Activated CD4-positive, alpha-beta T cell treated with anti-CD3 and anti-CD28 coated beads, Interleukin-2, amount 10 ng/mL, durations not matched to agents 7 days and 5 days (primary cell): ENCODE measurements around the gene GAL3ST3. TPM values are rescaled to one million over a fixed set of nuclear protein-coding genes. Genes with fewer than 3 reads are reported as not detected.
A peak's percentile ranks its signal among the peaks of the same experiment; 100 is the strongest.
"Not testable (repeated sequence)": the region's sequence is repeated elsewhere in the genome, so short reads cannot be mapped to it uniquely, and the experiment has no call there.

Source experiments
- CTCF ChIA-PET: fragments of 350-600 bp; sonication (Branson Sonifier 250); formaldehyde crosslinking; loops from one replicate; lab custom pipeline; 2021; ENCODE audit warnings: antibody characterized with exemption; lab: Charles Lee
- POLR2A ChIA-PET: fragments of 350-600 bp; sonication (Branson Sonifier 250); formaldehyde crosslinking; loops from one replicate; lab custom pipeline; 2021; ENCODE audit warnings: antibody characterized with exemption; lab: Charles Lee
- DNase-seq: peaks from one replicate; pipeline ENCODE4 v3.0.0-alpha.2; 2020
- H3K27ac Mint-ChIP-seq: one replicate; pipeline ENCODE4 v1.8.0; 2021; ENCODE audit warnings: mild to moderate bottlenecking, moderate library complexity, mixed read lengths
- H3K27me3 Mint-ChIP-seq: one replicate; pipeline ENCODE4 v1.8.0; 2021; ENCODE audit warnings: mixed read lengths
- H3K36me3 Mint-ChIP-seq: one replicate; pipeline ENCODE4 v1.8.0; 2021; ENCODE audit warnings: low read depth, mixed read lengths
- H3K4me1 Mint-ChIP-seq: one replicate; pipeline ENCODE4 v1.8.0; 2021; ENCODE audit warnings: mixed read lengths
- H3K4me3 Mint-ChIP-seq: one replicate; pipeline ENCODE4 v1.8.0; 2021; ENCODE audit warnings: mild to moderate bottlenecking, moderate library complexity, mixed read lengths
- H3K9me3 Mint-ChIP-seq: one replicate; pipeline ENCODE4 v1.8.0; 2021; ENCODE audit warnings: mixed read lengths
- total RNA-seq, 2 experiments: library from RNA; stranded (reverse); gene quantifications; one replicate each; pipeline ENCODE4 v1.2.3, GENCODE V29; 2021

The GAL3ST3 gene, protein sequence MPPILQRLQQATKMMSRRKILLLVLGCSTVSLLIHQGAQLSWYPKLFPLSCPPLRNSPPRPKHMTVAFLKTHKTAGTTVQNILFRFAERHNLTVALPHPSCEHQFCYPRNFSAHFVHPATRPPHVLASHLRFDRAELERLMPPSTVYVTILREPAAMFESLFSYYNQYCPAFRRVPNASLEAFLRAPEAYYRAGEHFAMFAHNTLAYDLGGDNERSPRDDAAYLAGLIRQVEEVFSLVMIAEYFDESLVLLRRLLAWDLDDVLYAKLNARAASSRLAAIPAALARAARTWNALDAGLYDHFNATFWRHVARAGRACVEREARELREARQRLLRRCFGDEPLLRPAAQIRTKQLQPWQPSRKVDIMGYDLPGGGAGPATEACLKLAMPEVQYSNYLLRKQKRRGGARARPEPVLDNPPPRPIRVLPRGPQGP
- not detected for total RNA-seq

DNA sequence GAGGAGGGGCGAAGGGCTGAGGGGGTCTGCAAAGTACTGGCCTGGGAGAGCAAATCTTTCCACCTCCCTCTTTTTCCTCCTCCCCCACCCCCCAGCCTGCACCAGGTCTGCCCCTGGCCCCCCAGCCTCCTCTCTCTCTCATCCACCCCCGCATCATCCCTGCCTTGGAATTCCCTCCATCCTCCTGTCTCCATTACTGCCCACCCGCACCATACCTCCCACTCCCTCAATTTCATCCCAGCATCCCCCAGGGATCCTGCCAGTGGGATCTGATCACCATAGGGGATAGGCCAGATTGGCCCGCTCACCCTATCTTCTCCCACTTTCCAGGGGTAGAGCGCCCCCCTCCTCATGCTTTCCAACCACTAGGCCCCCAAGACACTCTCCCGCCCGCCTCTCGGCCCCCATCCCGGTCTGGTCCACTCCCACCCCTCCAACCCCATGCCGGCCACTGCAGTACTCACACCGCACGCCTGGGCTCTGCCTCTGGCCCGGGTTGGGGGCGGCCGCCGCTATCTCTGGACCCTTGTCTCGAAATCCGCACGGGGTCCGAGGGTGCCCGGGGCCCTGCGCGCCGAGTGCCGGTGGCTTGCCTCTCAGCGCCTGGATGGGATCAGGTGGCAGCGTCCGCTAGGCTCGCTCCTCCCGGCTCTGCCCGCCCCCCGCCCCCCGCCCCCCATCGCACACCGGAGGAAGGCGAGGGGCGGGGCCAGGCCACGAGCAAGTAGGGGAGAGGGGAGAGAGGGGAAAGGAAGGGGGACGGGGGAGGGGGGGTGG lies at the start of gene GAL3ST3:
Gene GAL3ST3, minus strand, starts transcription at position 615 of the 777 bp plus-strand sequence. CDS start 3,746 bp downstream, outside the sequence.
- H3K27me3 Mint-ChIP-seq: peaks cover 2% of the 10 kb centered on the region
- peaks cover 44% of the 10 kb centered on the region for H3K4me1 Mint-ChIP-seq
- H3K9me3 Mint-ChIP-seq: no peaks in the 10 kb centered on the region
- peak within 1 kb of the TSS; percentile 25 for H3K27ac Mint-ChIP-seq
- no peak for DNase-seq
- CTCF ChIA-PET: interaction anchor here (0.9 to 1.2 kb wide), 3 partner anchors 11 to 138 kb away, joined by 3 read pairs; no protein-coding TSS in a partner anchor
- H3K4me3 Mint-ChIP-seq: no peak within 1 kb of the TSS
- peaks cover 14% of the 10 kb centered on the region for H3K36me3 Mint-ChIP-seq
- POLR2A ChIA-PET: no interaction called here

DNA sequence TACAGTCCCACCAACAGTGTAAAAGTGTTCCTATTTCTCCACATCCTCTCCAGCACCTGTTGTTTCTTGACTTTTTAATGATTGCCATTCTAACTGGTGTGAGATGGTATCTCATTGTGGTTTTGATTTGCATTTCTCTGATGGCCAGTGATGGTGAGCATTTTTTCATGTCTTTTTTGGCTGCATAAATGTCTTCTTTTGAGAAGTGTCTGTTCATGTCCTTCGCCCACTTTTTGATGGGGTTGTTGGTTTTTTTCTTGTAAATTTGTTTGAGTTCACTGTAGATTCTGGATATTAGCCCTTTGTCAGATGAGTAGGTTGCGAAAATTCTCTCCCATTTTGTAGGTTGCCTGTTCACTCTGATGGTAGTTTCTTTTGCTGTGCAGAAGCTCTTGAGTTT lies 43.2 kb upstream of the GAL3ST3 start:
- Mint-ChIP-seq H3K4me1 (peaks cover 12% of the 10 kb centered on the region), H3K36me3 (peaks cover 27% of the 10 kb centered on the region)
- DNase-seq, H3K9me3 Mint-ChIP-seq, H3K27ac Mint-ChIP-seq, H3K27me3 Mint-ChIP-seq, POLR2A ChIA-PET, H3K4me3 Mint-ChIP-seq, CTCF ChIA-PET: not testable (repeated sequence)

DNA sequence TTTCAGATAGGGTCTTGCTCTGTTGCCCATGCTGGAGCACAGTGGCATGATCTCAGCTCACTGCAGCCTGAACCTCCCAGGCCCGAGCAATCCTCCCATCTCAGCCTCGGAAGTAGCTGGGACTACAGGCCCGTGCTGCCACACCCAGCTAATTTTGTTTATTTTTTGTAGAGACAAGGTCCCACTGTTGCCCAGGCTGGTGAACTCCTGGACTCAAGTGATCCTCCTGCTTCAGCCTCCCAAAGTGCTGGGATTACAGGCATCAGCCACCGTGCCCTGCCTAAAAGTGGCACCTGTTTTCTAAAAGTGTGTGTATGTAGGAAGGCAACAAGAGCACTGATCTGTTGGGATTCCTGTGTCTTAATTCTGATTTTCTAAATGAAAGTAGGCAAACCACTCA lies 41.3 kb upstream of the GAL3ST3 start:
- peaks cover 15% of the 10 kb centered on the region for H3K4me1 Mint-ChIP-seq

DNA sequence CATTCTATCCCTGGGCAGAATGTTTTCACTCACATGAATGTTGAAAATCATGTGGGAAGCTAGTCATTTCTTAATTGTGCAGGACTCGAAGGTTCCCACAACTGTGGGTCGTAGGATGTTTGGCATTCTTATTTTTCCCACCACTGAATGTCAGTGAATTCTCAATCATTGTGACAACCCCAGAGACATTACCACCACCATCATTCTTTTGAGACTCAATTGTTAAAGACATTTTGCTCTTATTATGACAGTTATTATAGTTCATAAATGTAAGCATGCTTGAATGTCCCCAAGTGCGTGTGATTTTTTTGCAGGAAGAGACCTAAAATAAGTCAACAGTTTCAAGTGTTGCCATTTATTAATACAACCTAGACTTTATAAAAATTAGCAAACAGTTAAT lies 40.1 kb upstream of the GAL3ST3 start:
- no peak overlapping the region for H3K4me3 Mint-ChIP-seq
- POLR2A ChIA-PET: no interaction called here
- H3K4me1 Mint-ChIP-seq: peaks cover 23% of the 10 kb centered on the region
- no peak overlapping the region for H3K27ac Mint-ChIP-seq
- H3K27me3 Mint-ChIP-seq: no peaks in the 10 kb centered on the region
- no peak for DNase-seq
- CTCF ChIA-PET: interaction anchor here (1.1 to 1.7 kb wide), 3 partner anchors 13 to 38 kb away, joined by 4 to 6 read pairs (median 4); no protein-coding TSS in a partner anchor
- H3K36me3 Mint-ChIP-seq: peaks cover 28% of the 10 kb centered on the region
- H3K9me3 Mint-ChIP-seq: no peaks in the 10 kb centered on the region

More for the DNA sequence above, 41.3 kb upstream of the GAL3ST3 start:
- Mint-ChIP-seq H3K27me3 (no peaks in the 10 kb centered on the region), H3K9me3 (no peaks in the 10 kb centered on the region), H3K27ac (no peak overlapping the region), H3K4me3 (no peak overlapping the region), H3K36me3 (peaks cover 27% of the 10 kb centered on the region)
- ChIA-PET POLR2A (no interaction called here), CTCF (interaction anchor here (0.7 kb wide), 1 partner anchor 17 kb away, joined by 3 read pairs; no protein-coding TSS in a partner anchor)
- no peak for DNase-seq

DNA sequence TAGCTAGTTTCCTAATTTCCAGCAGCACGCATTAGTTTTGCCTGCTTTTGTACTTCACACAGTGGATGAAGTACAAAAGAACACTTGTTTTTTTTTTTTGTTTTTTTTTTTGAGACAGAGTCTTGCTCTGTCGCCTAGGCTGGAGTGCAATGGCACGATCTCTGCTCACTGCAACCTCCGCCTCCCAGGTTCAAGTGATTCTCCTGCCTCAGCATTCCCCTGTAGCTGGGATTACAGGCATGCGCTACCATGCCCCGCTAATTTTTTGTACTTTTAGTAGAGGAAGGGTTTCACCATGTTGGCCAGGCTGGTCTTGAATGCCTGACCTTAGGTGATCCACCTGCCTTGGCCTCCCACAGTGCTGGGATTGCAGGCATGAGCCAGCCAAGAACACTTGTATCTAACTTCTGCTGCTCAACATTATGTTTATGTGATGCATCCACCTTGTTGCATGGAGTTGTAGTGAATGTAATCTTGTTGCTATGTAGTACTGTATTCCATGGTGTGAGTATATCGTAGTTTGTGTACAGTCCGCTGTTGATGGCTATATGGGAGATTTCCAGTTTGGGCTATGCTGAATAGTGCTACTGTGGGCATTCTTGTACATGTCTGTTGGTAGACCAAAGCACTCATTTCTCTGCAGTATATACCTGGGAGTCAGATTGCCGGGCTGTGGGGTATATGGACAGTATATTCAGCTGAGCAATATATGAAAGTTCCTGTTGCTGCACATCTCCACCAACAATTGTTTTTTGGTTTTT lies 38.4 kb upstream of the GAL3ST3 start:
- Mint-ChIP-seq H3K27ac (no peak overlapping the region), H3K36me3 (peaks cover 33% of the 10 kb centered on the region), H3K4me3 (no peak overlapping the region), H3K9me3 (no peaks in the 10 kb centered on the region), H3K27me3 (no peaks in the 10 kb centered on the region), H3K4me1 (peaks cover 39% of the 10 kb centered on the region)
- ChIA-PET POLR2A (no interaction called here), CTCF (interaction anchor here (0.5 to 1.0 kb wide), 2 partner anchors 12 to 1042 kb away, joined by 3 to 4 read pairs; no protein-coding TSS in a partner anchor)
- no peak for DNase-seq

DNA sequence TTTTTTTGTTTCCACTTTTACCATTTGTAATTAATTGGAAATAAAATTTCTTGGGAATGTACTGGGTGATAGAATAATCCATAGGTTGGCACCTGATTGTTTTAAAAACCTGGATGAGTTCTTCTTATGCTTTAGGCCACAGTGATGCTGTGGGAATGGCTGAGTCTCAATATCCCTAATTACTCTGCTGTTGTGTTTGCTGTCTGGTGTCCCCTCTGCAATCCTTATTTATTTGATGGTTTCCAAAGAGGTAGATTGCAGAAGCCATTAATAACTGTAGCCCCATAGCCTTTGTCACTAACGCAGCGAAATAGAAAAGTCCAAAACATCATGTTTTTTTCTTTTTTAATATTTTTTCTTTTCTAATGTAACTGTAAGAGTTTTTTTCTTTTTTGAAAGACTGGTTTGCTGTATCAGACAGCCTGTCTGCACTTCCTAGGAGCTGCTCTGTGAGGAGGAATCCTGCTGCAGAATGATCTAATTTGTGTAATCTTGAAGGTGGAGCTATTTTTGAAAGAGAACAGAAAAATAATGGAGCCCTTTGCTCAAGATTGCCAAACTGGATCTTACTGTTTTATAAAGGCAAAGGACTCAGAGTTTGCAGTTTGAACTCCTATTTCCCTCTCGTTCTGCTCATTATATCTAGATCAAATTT lies 36.0 kb upstream of the GAL3ST3 start:
- Mint-ChIP-seq H3K4me1 (peaks cover 62% of the 10 kb centered on the region), H3K27ac (no peak overlapping the region), H3K27me3 (no peaks in the 10 kb centered on the region), H3K36me3 (peaks cover 33% of the 10 kb centered on the region), H3K9me3 (no peaks in the 10 kb centered on the region), H3K4me3 (no peak overlapping the region)
- CTCF ChIA-PET: no interaction called here
- POLR2A ChIA-PET: interaction anchor here (0.7 kb wide), 1 partner anchor 23 kb away, joined by 3 read pairs; no protein-coding TSS in a partner anchor
- DNase-seq: no peak

DNA sequence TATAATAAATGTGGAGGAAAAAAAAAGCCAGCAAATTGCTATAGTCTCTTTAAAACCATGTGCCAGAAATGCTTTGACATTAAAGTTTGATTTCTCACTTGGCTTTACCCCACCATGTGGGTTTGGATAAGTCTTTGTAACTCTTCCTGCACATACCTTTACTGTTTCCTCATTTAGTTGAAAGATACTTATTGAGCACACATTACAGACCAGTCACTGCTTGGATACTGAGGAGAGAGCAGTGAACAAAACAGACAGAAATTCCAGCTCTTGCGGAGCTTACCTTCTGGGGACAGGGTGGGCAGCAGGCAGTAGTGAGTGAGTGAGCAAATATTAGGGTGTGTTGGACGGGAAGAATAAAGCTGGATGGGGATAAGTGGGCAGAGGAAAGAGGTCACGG lies 34.8 kb upstream of the GAL3ST3 start:
- POLR2A ChIA-PET: no interaction called here

DNA sequence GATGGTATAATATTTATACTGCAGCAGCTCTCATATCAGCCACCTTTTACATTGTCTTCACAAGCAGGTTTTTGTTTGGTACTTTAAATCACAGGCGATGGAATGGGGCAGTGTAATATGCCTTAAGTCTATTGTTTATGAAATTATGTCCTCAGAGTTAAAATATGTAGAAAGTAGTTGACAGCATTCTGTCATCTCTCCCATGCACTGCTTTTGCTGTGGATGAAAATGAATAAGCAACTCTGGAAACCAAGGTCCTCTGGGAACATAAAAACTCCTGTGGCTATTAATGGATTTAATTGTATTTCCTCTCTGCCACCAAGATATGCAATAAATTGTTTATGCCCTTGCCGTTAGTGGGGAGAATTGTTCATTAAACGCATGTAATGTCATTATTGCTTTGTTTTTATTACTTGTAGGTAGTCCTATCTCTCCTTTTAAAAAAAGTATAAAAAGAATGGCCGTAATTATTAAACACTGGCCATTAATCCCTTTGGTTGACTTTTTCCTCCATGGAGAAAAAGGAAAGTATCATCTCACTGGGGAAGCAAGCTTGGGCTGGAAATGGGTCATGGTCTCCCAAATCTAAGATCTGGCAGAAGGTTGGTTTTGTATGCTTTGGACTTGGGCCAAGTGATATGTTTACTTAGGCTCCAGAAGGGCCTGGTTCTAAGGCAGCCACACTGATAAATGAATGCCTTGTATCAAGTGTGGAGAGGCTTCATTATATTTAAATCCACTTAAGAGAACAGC lies 34.2 kb upstream of the GAL3ST3 start:
- peaks cover 77% of the 10 kb centered on the region for H3K4me1 Mint-ChIP-seq
- DNase-seq: no peak
- H3K27me3 Mint-ChIP-seq: no peaks in the 10 kb centered on the region
- CTCF ChIA-PET: interaction anchor here (0.8 to 5.4 kb wide), 4 partner anchors 13 to 93 kb away, joined by 3 to 36 read pairs (median 3); partner anchors contain the start of gene PACS1
- peaks cover 41% of the 10 kb centered on the region for H3K36me3 Mint-ChIP-seq
- H3K27ac Mint-ChIP-seq: peak overlapping the region; percentile 50
- H3K4me3 Mint-ChIP-seq: no peak overlapping the region
- H3K9me3 Mint-ChIP-seq: no peaks in the 10 kb centered on the region
- POLR2A ChIA-PET: no interaction called here

More for the DNA sequence above, 34.8 kb upstream of the GAL3ST3 start:
- Mint-ChIP-seq H3K4me1 (peaks cover 72% of the 10 kb centered on the region), H3K9me3 (no peaks in the 10 kb centered on the region), H3K36me3 (peaks cover 37% of the 10 kb centered on the region), H3K27me3 (no peaks in the 10 kb centered on the region), H3K27ac (peak overlapping the region; percentile 58), H3K4me3 (no peak overlapping the region)
- no peak for DNase-seq
- CTCF ChIA-PET: interaction anchor here (0.8 to 1.0 kb wide), 3 partner anchors 16 to 94 kb away, joined by 3 read pairs; no protein-coding TSS in a partner anchor

DNA sequence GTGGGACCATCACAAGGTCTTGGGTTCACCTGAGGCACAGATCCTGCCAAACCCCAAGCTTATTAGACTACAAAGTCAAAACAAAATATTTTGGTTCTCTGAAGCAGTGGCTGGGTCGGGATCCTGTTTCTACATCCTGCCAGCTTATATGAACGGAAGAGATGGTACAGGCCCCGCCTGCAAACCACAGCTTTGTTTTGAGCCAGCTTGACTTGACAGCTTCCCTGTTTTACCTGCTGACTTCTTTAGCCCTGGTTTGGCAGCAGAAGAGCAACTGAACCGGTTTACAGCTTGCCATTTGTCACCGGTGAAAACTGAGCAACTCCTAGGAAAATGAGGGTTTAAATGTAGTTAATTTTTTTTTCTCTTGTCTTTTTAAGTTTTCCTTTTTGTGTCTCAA lies 32.5 kb upstream of the GAL3ST3 start:
- H3K4me3 Mint-ChIP-seq: peak overlapping the region; percentile 84
- no peaks in the 10 kb centered on the region for H3K27me3 Mint-ChIP-seq
- peak overlapping the region; percentile 99 for H3K27ac Mint-ChIP-seq
- peaks cover 52% of the 10 kb centered on the region for H3K36me3 Mint-ChIP-seq
- ChIA-PET POLR2A (interaction anchor here (0.7 to 1.5 kb wide), 3 partner anchors 10 to 20 kb away, joined by 3 to 8 read pairs (median 3); no protein-coding TSS in a partner anchor), CTCF (interaction anchor here (0.7 to 5.4 kb wide), 6 partner anchors 12 to 54 kb away, joined by 3 to 36 read pairs (median 4); partner anchors contain the start of gene PACS1)
- peak; percentile 90 for DNase-seq
- no peaks in the 10 kb centered on the region for H3K9me3 Mint-ChIP-seq
- peaks cover 77% of the 10 kb centered on the region for H3K4me1 Mint-ChIP-seq

DNA sequence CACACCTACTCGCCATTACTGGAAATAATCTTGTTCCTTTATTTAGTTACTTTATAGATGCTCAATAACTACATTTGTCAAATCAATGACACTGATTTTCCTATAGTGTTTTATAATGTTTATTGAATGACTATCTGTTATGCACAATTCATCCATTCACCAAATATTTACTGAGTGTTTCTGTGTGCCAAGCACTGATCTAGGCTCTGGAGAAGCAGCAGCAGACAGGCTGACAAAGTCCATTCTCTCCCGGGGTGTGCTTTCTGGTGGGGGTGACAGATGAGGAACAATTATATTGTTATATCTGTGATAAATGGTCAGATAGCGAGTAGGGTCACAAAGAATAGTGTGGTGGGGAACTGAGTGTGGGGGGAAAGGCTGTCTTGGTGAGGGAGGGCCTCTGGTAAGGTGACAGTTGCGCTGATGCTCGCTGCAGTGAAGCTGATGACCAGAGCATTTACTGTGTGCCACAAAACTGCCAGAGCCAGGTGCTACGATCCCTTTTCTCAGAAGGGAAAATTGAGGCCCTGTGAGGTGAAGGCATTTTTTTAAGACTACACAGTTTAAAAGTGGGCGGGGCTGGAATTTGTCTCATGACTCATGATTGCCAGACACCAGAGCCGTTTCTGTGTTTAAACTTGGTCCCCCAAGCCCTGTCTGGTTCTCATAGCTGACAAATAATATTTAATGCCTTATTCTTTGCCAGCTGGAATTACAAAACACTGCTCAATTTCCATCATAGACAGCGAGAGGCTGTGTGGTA lies 31.3 kb upstream of the GAL3ST3 start:
- Mint-ChIP-seq H3K9me3 (no peaks in the 10 kb centered on the region), H3K36me3 (peaks cover 59% of the 10 kb centered on the region), H3K4me3 (peak overlapping the region; percentile 84), H3K4me1 (peaks cover 81% of the 10 kb centered on the region), H3K27me3 (no peaks in the 10 kb centered on the region), H3K27ac (peak overlapping the region; percentile 99)
- ChIA-PET CTCF (interaction anchor here (0.9 to 5.4 kb wide), 5 partner anchors 10 to 55 kb away, joined by 3 to 36 read pairs (median 3); partner anchors contain the start of gene PACS1), POLR2A (interaction anchor here (0.9 to 1.5 kb wide), 2 partner anchors 9 kb away, joined by 3 to 8 read pairs; no protein-coding TSS in a partner anchor)
- peak; percentile 71 for DNase-seq
